Esophagus muscularis mucosa (tissue), 3 donors: ENCODE measurements around the gene BCL2L1.

Experiments used
- CTCF ChIP-seq, 3 experiments: fragments of 200-600 bp in 2 of 3; fragments of 450-650 bp in 1 of 3; sonication (generic) in 2 of 3; IDR thresholded peaks; one replicate each; pipeline ENCODE4 v1.5.1; 2017 to 2019; ENCODE audit warnings: antibody characterized with exemption in 3 of 3, mild to moderate bottlenecking in 2 of 3, moderate library complexity in 1 of 3
- POLR2A ChIP-seq: fragments of 450-650 bp; IDR thresholded peaks from one replicate; pipeline ENCODE4 v1.6.1; 2017; ENCODE audit warnings: antibody characterized with exemption, moderate library complexity, mild to moderate bottlenecking, low read depth

GRCh38 chr20:31719644-31720485 is 2.8 kb downstream of the BCL2L1 start:
- TF ChIP-seq CTCF (IDR thresholded peaks at IDR 0.05) (no peak), POLR2A (no peak)
